Adrenal gland (tissue), 5 donors: Measurements from ENCODE around the gene UBE2G2.

Experiments used
- CTCF ChIP-seq, 6 experiments: fragments of 450-650 bp in 4 of 6; fragments of 200-600 bp in 2 of 6; sonication (generic) in 1 of 6; IDR thresholded peaks; 1 replicate in 5 of 6; 2 replicates in 1 of 6; pipeline versions ENCODE4 v1.5.1 to v1.8.0; 2016 to 2021; ENCODE audit warnings: antibody characterized with exemption in 6 of 6, mild to moderate bottlenecking in 2 of 6, moderate library complexity in 1 of 6
- POLR2A ChIP-seq, 2 donors: fragments of 450-650 bp; IDR thresholded peaks; one replicate each; pipeline ENCODE4 v1.6.1; 2017; ENCODE audit warnings: antibody characterized with exemption in 2 of 2, mild to moderate bottlenecking in 2 of 2, moderate library complexity in 1 of 2
- donor health status: DM: no; HTN: no; CAD: no.

- no peak for TF ChIP-seq CTCF (IDR thresholded peaks at IDR 0.05)
- no peak for TF ChIP-seq POLR2A (IDR thresholded peaks at IDR 0.05)
Observed at GRCh38 chr21:44749759-44750674, 51.6 kb downstream of the UBE2G2 start.
